IMR-90 (cell line): ENCODE data around the gene OR2G2. TPM values are rescaled to one million over a fixed set of nuclear protein-coding genes. Genes with fewer than 3 reads are reported as not detected.

Experiments used
- ATAC-seq: fragments of 200-7000 bp; cut with Tn5 transposase; 2 replicates; pipeline ENCODE4 v1.9.1; 2020; ENCODE audit warnings: low read depth, mild to moderate bottlenecking, moderate library complexity
- BruUV-seq: library from RNA; stranded (reverse); fragments of 400-500 nt; replicated peaks from 2 replicates; lab custom pipeline; 2021; lab: Mats Ljungman, UMichigan
- CTCF ChIA-PET: fragments of 300-600 bp; formaldehyde crosslinking; extraction: SDS; loops from one replicate; lab custom pipeline; 2021; ENCODE audit warnings: antibody characterized with exemption; lab: Yijun Ruan, JAX
- POLR2A ChIA-PET: fragments of 300-600 bp; sonication (Branson Sonifier 250); formaldehyde crosslinking; loops from one replicate; lab custom pipeline; 2022; ENCODE audit warnings: antibody characterized with exemption; ENCODE audit not compliant: unreplicated experiment; lab: Charles Lee
- DNase-seq: peaks from one replicate; pipeline ENCODE4 v3.0.0; 2013
- H2AFZ ChIP-seq: replicated peaks from 2 replicates; pipeline ENCODE3; 2013; ENCODE audit warnings: low read length, mild to moderate bottlenecking; ENCODE audit not compliant: poor library complexity
- H2AK5ac ChIP-seq: 2 replicates; pipeline ENCODE4 v1.6.1; 2013; ENCODE audit warnings: low read depth, low read length, inconsistent platforms
- H2AK9ac ChIP-seq: replicated peaks from 2 replicates; pipeline ENCODE3; 2013; ENCODE audit warnings: mild to moderate bottlenecking, low read depth, low read length, moderate library complexity; ENCODE audit not compliant: poor library complexity
- H2BK120ac ChIP-seq: 2 replicates; pipeline ENCODE4 v1.6.1; 2013; ENCODE audit warnings: low read depth, low read length, inconsistent platforms
- H2BK15ac ChIP-seq: 3 replicates; pipeline ENCODE4 v1.6.1; 2013; ENCODE audit warnings: low read depth, low read length, inconsistent platforms
- H2BK20ac ChIP-seq: 2 replicates; pipeline ENCODE4 v1.6.1; 2013; ENCODE audit warnings: low read depth, mild to moderate bottlenecking, inconsistent platforms, low read length, moderate library complexity
- H2BK5ac ChIP-seq: 2 replicates; pipeline ENCODE4 v1.6.1; 2013; ENCODE audit warnings: mild to moderate bottlenecking, low read depth, low read length, inconsistent platforms; ENCODE audit not compliant: poor library complexity, severe bottlenecking
- H3K14ac ChIP-seq: replicated peaks from 2 replicates; pipeline ENCODE4 v1.6.1; 2013; ENCODE audit warnings: low read depth, low read length, inconsistent platforms
- H3K18ac ChIP-seq: 2 replicates; pipeline ENCODE4 v1.6.1; 2013; ENCODE audit warnings: low read depth, low read length, control low read depth
- H3K23ac ChIP-seq: 2 replicates; pipeline ENCODE4 v1.6.1; 2013; ENCODE audit warnings: low read depth, low read length, inconsistent platforms
- H3K27ac ChIP-seq: 2 replicates; pipeline ENCODE4 v1.5.1; 2013; ENCODE audit warnings: mild to moderate bottlenecking, control low read depth, low read length; ENCODE audit not compliant: insufficient read depth
- H3K27me3 ChIP-seq: 2 replicates; pipeline ENCODE4 v1.6.1; 2013; ENCODE audit warnings: low read length; ENCODE audit not compliant: control insufficient read depth, insufficient read depth
- H3K36me3 ChIP-seq: 2 replicates; pipeline ENCODE4 v1.6.1; 2013; ENCODE audit warnings: low read length, mixed read lengths; ENCODE audit not compliant: control insufficient read depth, insufficient read depth
- H3K4ac ChIP-seq: 2 replicates; pipeline ENCODE4 v1.6.1; 2013; ENCODE audit warnings: low read depth, low read length, inconsistent platforms
- H3K4me1 ChIP-seq: 2 replicates; pipeline ENCODE4 v1.6.1; 2013; ENCODE audit warnings: low read length, mixed read lengths; ENCODE audit not compliant: control insufficient read depth, insufficient read depth
- H3K4me2 ChIP-seq: 2 replicates; pipeline ENCODE4 v1.6.1; 2013; ENCODE audit warnings: low read depth, mild to moderate bottlenecking, control low read depth, low read length, moderate library complexity
- H3K4me3 ChIP-seq: 2 replicates; pipeline ENCODE4 v1.5.1; 2013; ENCODE audit warnings: low read depth, mild to moderate bottlenecking, control low read depth, low read length, moderate library complexity; ENCODE audit not compliant: insufficient read depth
- H3K56ac ChIP-seq: 2 replicates; pipeline ENCODE4 v1.6.1; 2013; ENCODE audit warnings: low read length, inconsistent platforms; ENCODE audit not compliant: insufficient read depth; ENCODE audit errors: extremely low read depth
- H3K79me1 ChIP-seq, 2 experiments: 2 replicates each; pipeline ENCODE4 v1.6.1; 2013; ENCODE audit warnings: low read length in 2 of 2, inconsistent platforms in 1 of 2, low read depth in 1 of 2
- H3K9ac ChIP-seq: 2 replicates; pipeline ENCODE4 v1.6.1; 2013; ENCODE audit warnings: low read depth, low read length, control low read depth
- H3K9me1 ChIP-seq: 2 replicates; pipeline ENCODE4 v1.6.1; 2013; ENCODE audit warnings: low read length, inconsistent platforms; ENCODE audit not compliant: insufficient read depth
- H3K9me3 ChIP-seq: 2 replicates; pipeline ENCODE4 v1.6.1; 2013; ENCODE audit warnings: low read length; ENCODE audit not compliant: control insufficient read depth, insufficient read depth
- H4K20me1 ChIP-seq: 2 replicates; pipeline ENCODE4 v1.6.1; 2013; ENCODE audit warnings: low read length, inconsistent platforms; ENCODE audit not compliant: insufficient read depth
- H4K5ac ChIP-seq: 2 replicates; pipeline ENCODE4 v1.6.1; 2013; ENCODE audit warnings: mild to moderate bottlenecking, low read depth, low read length, control low read depth
- H4K8ac ChIP-seq, 2 experiments: 2 replicates each; pipeline ENCODE4 v1.6.1; 2013; ENCODE audit warnings: low read depth in 2 of 2, low read length in 2 of 2, control low read depth in 1 of 2, inconsistent platforms in 1 of 2
- H4K91ac ChIP-seq: 2 replicates; pipeline ENCODE4 v1.6.1; 2013; ENCODE audit warnings: low read depth, low read length, inconsistent platforms; ENCODE audit not compliant: insufficient read depth
- BHLHE40 ChIP-seq: fragments of 150-350 bp; IDR thresholded peaks from 2 replicates; pipeline ENCODE4 v1.6.1; 2016; ENCODE audit warnings: mild to moderate bottlenecking, low read depth, low read length
- CEBPB ChIP-seq: IDR thresholded peaks from 2 replicates; pipeline ENCODE4 v1.6.1; 2012; ENCODE audit warnings: low read depth, low read length, improper control_type of control experiment
- CHD1 ChIP-seq: IDR thresholded peaks from 2 replicates; pipeline ENCODE4 v1.6.1; 2012; ENCODE audit warnings: low read depth, low read length, improper control_type of control experiment
- FOS ChIP-seq: fragments of 150-350 bp; IDR thresholded peaks from 2 replicates; pipeline ENCODE4 v1.6.1; 2016; ENCODE audit warnings: low read depth, low read length
- MAFK ChIP-seq: IDR thresholded peaks from 2 replicates; pipeline ENCODE4 v1.6.1; 2012; ENCODE audit warnings: low read depth, low read length, improper control_type of control experiment
- MAZ ChIP-seq: IDR thresholded peaks from 2 replicates; pipeline ENCODE4 v1.6.1; 2012; ENCODE audit warnings: low read depth, mild to moderate bottlenecking, low read length, improper control_type of control experiment, moderate library complexity, borderline replicate concordance
- MXI1 ChIP-seq: IDR thresholded peaks from 2 replicates; pipeline ENCODE4 v1.6.1; 2012; ENCODE audit warnings: low read depth, mild to moderate bottlenecking, low read length, moderate library complexity, borderline replicate concordance
- NFE2L2 ChIP-seq: fragments of 150-350 bp; IDR thresholded peaks from 2 replicates; pipeline ENCODE4 v1.6.1; 2016; ENCODE audit warnings: low read depth, mild to moderate bottlenecking, low read length
- POLR2A ChIP-seq: IDR thresholded peaks from 2 replicates; pipeline ENCODE4 v1.6.1; 2012; ENCODE audit warnings: mild to moderate bottlenecking, low read depth, low read length
- RAD21 ChIP-seq: IDR thresholded peaks from 2 replicates; pipeline ENCODE4 v1.6.1; 2012; ENCODE audit warnings: low read length, improper control_type of control experiment
- RCOR1 ChIP-seq: IDR thresholded peaks from 2 replicates; pipeline ENCODE4 v1.6.1; 2012; ENCODE audit warnings: mild to moderate bottlenecking, low read length, improper control_type of control experiment; ENCODE audit not compliant: insufficient replicate concordance
- RFX5 ChIP-seq: IDR thresholded peaks from 2 replicates; pipeline ENCODE4 v1.8.0; 2012; ENCODE audit warnings: low read depth, mild to moderate bottlenecking, low read length, moderate library complexity
- SMC3 ChIP-seq: fragments of 150-350 bp; IDR thresholded peaks from 2 replicates; pipeline ENCODE4 v1.6.1; 2016; ENCODE audit warnings: low read depth, mild to moderate bottlenecking, antibody characterized with exemption, low read length, moderate library complexity
- dilution Hi-C: fragments of 300-500 bp; cut with HindIII; formaldehyde crosslinking; loops from one replicate; pipeline ENCODE4 v1.14.3; 2018; ENCODE audit warnings: low sequenced_read_pairs; ENCODE audit not compliant: unreplicated experiment
- in situ Hi-C: fragments of 300-500 bp; cut with MboI; formaldehyde crosslinking; loops from 3 replicates; pipeline ENCODE4 v1.14.3; 2019; ENCODE audit warnings: low sequenced_read_pairs, inconsistent platforms, mixed read lengths
- intact Hi-C: fragments of 100-400 bp; cut with micrococcal nuclease; formaldehyde crosslinking; loops from 2 replicates; pipeline ENCODE4 v1.10.0; 2022
- polyA plus RNA-seq, 3 experiments: library from polyadenylated mRNA; depleted of rRNA; stranded (reverse); fragments of >200 nt; gene quantifications; 2 replicates each; pipeline ENCODE4 v1.2.3, GENCODE V29; 2012; ENCODE audit warnings: low replicate concordance in 1 of 3
- total RNA-seq: library from RNA; depleted of rRNA; stranded (reverse); fragments of >200 nt; gene quantifications from 2 replicates; pipeline ENCODE4 v1.2.3, GENCODE V29; 2012
- TF ChIP-seq, protein P1 (sequence below): fragments of 150-350 bp; IDR thresholded peaks from 2 replicates; pipeline ENCODE4 v1.6.1; 2016; ENCODE audit warnings: low read depth, mild to moderate bottlenecking, low read length, moderate library complexity, borderline replicate concordance
- TF ChIP-seq, protein P2 (sequence below): fragments of 150-350 bp; IDR thresholded peaks from 2 replicates; pipeline ENCODE4 v1.6.1; 2017; ENCODE audit warnings: mild to moderate bottlenecking, antibody characterized with exemption, low read length, low read depth
- TF ChIP-seq, protein P3 (sequence below): conservative IDR thresholded peaks from 2 replicates; pipeline ENCODE4 v1.5.1; 2012; ENCODE audit warnings: mild to moderate bottlenecking, low read depth, low read length, improper control_type of control experiment

The OR2G2 gene
- total and polyA plus RNA-seq, 2 of the 4 experiments (the other 2 are of a cell fraction), result not detected

DNA sequence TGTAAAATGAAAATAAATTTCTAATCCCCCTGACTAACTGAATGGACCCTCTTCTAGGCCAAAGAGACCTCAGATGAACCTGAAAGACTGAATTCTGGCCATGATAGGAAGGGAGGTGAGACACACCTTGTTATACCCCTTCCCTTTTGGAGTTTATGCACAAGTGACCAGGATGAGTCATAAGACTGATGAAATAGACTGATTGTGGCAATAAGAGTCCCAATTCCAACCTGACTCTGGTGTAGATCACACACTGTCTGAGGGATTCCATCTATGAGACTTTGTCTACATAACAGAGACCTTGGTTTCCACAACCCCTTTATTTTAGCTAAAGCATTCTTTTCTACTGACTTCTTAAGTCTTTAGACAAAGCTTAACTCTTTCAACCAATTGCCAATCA lies 13.5 kb upstream of the OR2G2 start:
- dilution Hi-C loops, result no loop called here
- Histone ChIP-seq H4K91ac (no peak overlapping the region), H3K36me3 (no peaks in the 10 kb centered on the region), H3K14ac (no peak overlapping the region), H4K5ac (no peak overlapping the region), H3K23ac (no peak overlapping the region), H2AFZ (no peak overlapping the region), H2BK15ac (no peak overlapping the region), H3K9ac (no peak overlapping the region), H3K9me3 (peaks cover 12% of the 10 kb centered on the region), H3K9me1 (no peaks in the 10 kb centered on the region), H3K56ac (no peak overlapping the region), H3K4ac (no peak overlapping the region), H2AK5ac (no peak overlapping the region), H3K4me2 (no peak overlapping the region), H2BK120ac (no peak overlapping the region), H4K8ac (no peak overlapping the region), H3K79me1 (no peaks in the 10 kb centered on the region), H4K20me1 (no peaks in the 10 kb centered on the region), H3K27me3 (no peaks in the 10 kb centered on the region), H2AK9ac (no peak overlapping the region), H3K4me1 (no peaks in the 10 kb centered on the region), H3K18ac (no peak overlapping the region), H3K27ac (no peak overlapping the region), H2BK5ac (no peak overlapping the region), H3K4me3 (no peak overlapping the region), H2BK20ac (no peak overlapping the region)
- DNase-seq, result no peak
- intact Hi-C loops, result no loop called here
- CTCF ChIA-PET, result no interaction called here
- POLR2A ChIA-PET, result no interaction called here
- in situ Hi-C loops, result no loop called here
- no TSS peak for BruUV-seq
- no peak for ATAC-seq
- TF ChIP-seq MAZ (no peak), CHD1 (no peak), FOS (no peak), MAFK (no peak), RFX5 (no peak), MXI1 (no peak), POLR2A (no peak), RCOR1 (no peak), SMC3 (no peak), CEBPB (no peak), NFE2L2 (no peak), BHLHE40 (no peak), RAD21 (no peak)
- TF ChIP-seq, protein P1, sequence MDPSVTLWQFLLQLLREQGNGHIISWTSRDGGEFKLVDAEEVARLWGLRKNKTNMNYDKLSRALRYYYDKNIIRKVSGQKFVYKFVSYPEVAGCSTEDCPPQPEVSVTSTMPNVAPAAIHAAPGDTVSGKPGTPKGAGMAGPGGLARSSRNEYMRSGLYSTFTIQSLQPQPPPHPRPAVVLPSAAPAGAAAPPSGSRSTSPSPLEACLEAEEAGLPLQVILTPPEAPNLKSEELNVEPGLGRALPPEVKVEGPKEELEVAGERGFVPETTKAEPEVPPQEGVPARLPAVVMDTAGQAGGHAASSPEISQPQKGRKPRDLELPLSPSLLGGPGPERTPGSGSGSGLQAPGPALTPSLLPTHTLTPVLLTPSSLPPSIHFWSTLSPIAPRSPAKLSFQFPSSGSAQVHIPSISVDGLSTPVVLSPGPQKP, result no peak
- TF ChIP-seq, protein P2, sequence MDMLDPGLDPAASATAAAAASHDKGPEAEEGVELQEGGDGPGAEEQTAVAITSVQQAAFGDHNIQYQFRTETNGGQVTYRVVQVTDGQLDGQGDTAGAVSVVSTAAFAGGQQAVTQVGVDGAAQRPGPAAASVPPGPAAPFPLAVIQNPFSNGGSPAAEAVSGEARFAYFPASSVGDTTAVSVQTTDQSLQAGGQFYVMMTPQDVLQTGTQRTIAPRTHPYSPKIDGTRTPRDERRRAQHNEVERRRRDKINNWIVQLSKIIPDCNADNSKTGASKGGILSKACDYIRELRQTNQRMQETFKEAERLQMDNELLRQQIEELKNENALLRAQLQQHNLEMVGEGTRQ, result no peak
- TF ChIP-seq, protein P3, sequence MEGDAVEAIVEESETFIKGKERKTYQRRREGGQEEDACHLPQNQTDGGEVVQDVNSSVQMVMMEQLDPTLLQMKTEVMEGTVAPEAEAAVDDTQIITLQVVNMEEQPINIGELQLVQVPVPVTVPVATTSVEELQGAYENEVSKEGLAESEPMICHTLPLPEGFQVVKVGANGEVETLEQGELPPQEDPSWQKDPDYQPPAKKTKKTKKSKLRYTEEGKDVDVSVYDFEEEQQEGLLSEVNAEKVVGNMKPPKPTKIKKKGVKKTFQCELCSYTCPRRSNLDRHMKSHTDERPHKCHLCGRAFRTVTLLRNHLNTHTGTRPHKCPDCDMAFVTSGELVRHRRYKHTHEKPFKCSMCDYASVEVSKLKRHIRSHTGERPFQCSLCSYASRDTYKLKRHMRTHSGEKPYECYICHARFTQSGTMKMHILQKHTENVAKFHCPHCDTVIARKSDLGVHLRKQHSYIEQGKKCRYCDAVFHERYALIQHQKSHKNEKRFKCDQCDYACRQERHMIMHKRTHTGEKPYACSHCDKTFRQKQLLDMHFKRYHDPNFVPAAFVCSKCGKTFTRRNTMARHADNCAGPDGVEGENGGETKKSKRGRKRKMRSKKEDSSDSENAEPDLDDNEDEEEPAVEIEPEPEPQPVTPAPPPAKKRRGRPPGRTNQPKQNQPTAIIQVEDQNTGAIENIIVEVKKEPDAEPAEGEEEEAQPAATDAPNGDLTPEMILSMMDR, result no peak
